Heart left ventricle (tissue), 16 donors: Measurements from ENCODE around the gene AP4M1. TPM values are rescaled to one million over a fixed set of nuclear protein-coding genes. Genes with fewer than 3 reads are reported as not detected.

Experiments
- ATAC-seq, 4 donors: fragments of 200-7000 bp; cut with Tn5 transposase; one replicate each; pipeline ENCODE4 v1.9.1; 2020 to 2022; ENCODE audit warnings: moderate library complexity in 4 of 4, mild to moderate bottlenecking in 3 of 4, moderate number of reproducible peaks in 1 of 4
- DNase-seq, 5 donors: peaks; one replicate each; pipeline ENCODE4 v3.0.0-alpha.2; 2020
- H3K27ac ChIP-seq, 12 donors: fragments of 200-600 bp; sonication (generic) in 4 of 12; one replicate each; pipeline versions ENCODE4 v1.5.0 to v1.8.0; 2016 to 2022; ENCODE audit warnings: mild to moderate bottlenecking in 2 of 12
- H3K27me3 ChIP-seq, 9 donors: fragments of 200-600 bp; sonication (generic) in 2 of 9; one replicate each; pipeline versions ENCODE4 v1.5.1 to v1.8.0; 2016 to 2022; ENCODE audit warnings: mild to moderate bottlenecking in 3 of 9
- H3K36me3 ChIP-seq, 9 donors: fragments of 200-600 bp; sonication (generic) in 2 of 9; one replicate each; pipeline versions ENCODE4 v1.5.0 to v1.8.0; 2018 to 2022; ENCODE audit warnings: mild to moderate bottlenecking in 2 of 9
- H3K4me1 ChIP-seq, 12 donors: fragments of 200-600 bp; sonication (generic) in 4 of 12; one replicate each; pipeline versions ENCODE4 v1.5.0 to v1.8.0; 2016 to 2022; ENCODE audit warnings: mild to moderate bottlenecking in 3 of 12
- H3K4me3 ChIP-seq, 12 donors: fragments of 200-600 bp; sonication (generic) in 4 of 12; one replicate each; pipeline versions ENCODE4 v1.5.0 to v1.8.0; 2017 to 2022; ENCODE audit warnings: mild to moderate bottlenecking in 9 of 12, moderate library complexity in 4 of 12
- H3K9me3 ChIP-seq, 12 donors: fragments of 200-600 bp; sonication (generic) in 4 of 12; one replicate each; pipeline versions ENCODE4 v1.5.0 to v1.8.0; 2016 to 2022; ENCODE audit warnings: mild to moderate bottlenecking in 1 of 12
- CTCF ChIP-seq, 12 donors: fragments of 200-600 bp; sonication (generic) in 4 of 12; IDR thresholded peaks; one replicate each; pipeline versions ENCODE4 v1.5.0 to v1.8.0; 2018 to 2022; ENCODE audit warnings: antibody characterized with exemption in 12 of 12, mild to moderate bottlenecking in 5 of 12
- POLR2A ChIP-seq, 2 donors: fragments of 450-650 bp; IDR thresholded peaks; one replicate each; pipeline ENCODE4 v1.6.1; 2017; ENCODE audit warnings: antibody characterized with exemption in 2 of 2, mild to moderate bottlenecking in 2 of 2, moderate library complexity in 2 of 2
- WGBS, 4 donors: extraction: QIAGEN DNeasy Blood & Tissue Kit in 2 of 4; methylation state at CpG; one replicate each; pipeline versions ENCODE4 v1.1.5 to v1.1.7; 2013 to 2018; 5-methylcytosine and 5-hydroxymethylcytosine counted together
- intact Hi-C, 10 donors: fragments of 100-400 bp; cut with DNase I; formaldehyde crosslinking; loops; one replicate each; pipeline versions ENCODE4 v1.11.1 to v1.14.2; 2022
- polyA plus RNA-seq, 2 donors: library from polyadenylated mRNA; stranded (reverse); fragments of 200-250 nt; gene quantifications; one replicate each; pipeline ENCODE4 v1.2.3, GENCODE V29; 2013
- total RNA-seq, 9 donors: library from RNA; depleted of rRNA in 2 of 9; stranded (reverse); fragments of >200 nt in 2 of 9; fragmentation: NEBNext Ultra II Directional in 3 of 9; extraction: Animal tissue kit (Norgen Biotek cat#: 25700) in 3 of 9; gene quantifications; one replicate each; pipeline versions ENCODE4 v1.1.0 to v1.2.4, GENCODE V29; 2016 to 2023
- donor health status: ischemic (EF 13 %, LVEDD 7.1; RV severe dilation, severe dysfunction).
- donor health status: healthy with polysubstance abuse.
- donor health status: DM: no; HTN: yes; CAD: no.
- donor health status: DM: no; HTN: no; CAD: no.
- donor health status: ischemic (EF 25% LVEDD 6.9; RV normal size, moderate dysfunction).
- donor health status: ischemic (EF 25% LVEDD 5.7; RV mildly dilated, moderate dysfunction).
- donor health status: healthy.
- donor health status: DM: yes; HTN: yes; CAD: no.
- donor health status: ischemic (EF 35%, LVEDD 5.7; RV mildly dilated, moderate dysfunction).
- donor health status: nonischemic (EF 11% LVEDD 7.7; RV severe dilation, severe dysfunction).
- donor health status: DM: yes; HTN: yes; CAD: no.
- donor health status: PGD.
- donor health status: ischemic (EF 29% LVEDD 5.4; RV normal size, mild dysfunction).
- donor health status: nonischemic (EF 23%, LVEDD 6.1; RV moderate dilation, normal function).

The AP4M1 gene
- total and polyA plus RNA-seq, 11 donors, result 8.9 to 19.3 (median 12.3) TPM

DNA sequence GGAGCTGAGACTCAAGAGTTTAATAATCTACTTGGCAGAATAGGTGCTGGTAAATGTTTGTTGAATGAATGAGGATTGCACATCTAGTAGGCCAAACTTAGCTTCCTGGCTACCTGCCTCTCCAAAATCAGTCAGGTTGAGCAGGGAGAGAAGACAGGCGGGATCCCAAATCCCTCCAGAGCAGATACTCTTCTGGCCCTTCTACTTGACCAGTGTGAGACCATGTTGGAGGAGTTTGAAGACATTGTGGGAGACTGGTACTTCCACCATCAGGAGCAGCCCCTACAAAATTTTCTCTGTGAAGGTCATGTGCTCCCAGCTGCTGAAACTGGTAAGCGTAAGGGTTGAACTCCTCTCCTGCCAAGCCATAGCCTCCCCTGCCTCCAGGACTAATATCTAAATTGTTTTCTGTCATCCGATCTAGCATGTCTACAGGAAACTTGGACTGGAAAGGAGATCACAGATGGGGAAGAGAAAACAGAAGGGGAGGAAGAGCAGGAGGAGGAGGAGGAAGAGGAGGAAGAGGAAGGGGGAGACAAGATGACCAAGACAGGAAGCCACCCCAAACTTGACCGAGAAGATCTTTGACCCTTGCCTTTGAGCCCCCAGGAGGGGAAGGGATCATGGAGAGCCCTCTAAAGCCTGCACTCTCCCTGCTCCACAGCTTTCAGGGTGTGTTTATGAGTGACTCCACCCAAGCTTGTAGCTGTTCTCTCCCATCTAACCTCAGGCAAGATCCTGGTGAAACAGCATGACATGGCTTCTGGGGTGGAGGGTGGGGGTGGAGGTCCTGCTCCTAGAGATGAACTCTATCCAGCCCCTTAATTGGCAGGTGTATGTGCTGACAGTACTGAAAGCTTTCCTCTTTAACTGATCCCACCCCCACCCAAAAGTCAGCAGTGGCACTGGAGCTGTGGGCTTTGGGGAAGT is 23.1 kb downstream of the AP4M1 start:
- H3K36me3 ChIP-seq, result peaks cover 0 to 4% (median 0%) of the 10 kb centered on the region in 9 donors
- 66 to 75% (median 72%) methylated on average over 4 of the region's 4 CpGs for WGBS, 4 donors
- DNase-seq, result peak in 2 of 5 donors; percentile 5 to 12
- H3K4me3 ChIP-seq, result no peak overlapping the region
- H3K4me1 ChIP-seq, result peaks cover 0 to 45% (median 27%) of the 10 kb centered on the region in 12 donors
- TF ChIP-seq POLR2A (IDR thresholded peaks at IDR 0.05) (no peak), CTCF (IDR thresholded peaks at IDR 0.05) (no peak)
- H3K9me3 ChIP-seq, result no peaks in the 10 kb centered on the region
- intact Hi-C loops, result loop anchor here in 8 of 10 donors (5.0 kb wide), 5 partner anchors 32 to 212 kb away; partner anchors contain the start of genes AZGP1 (in 1 of the 8) and COPS6 (in 1 of the 8)
- H3K27ac ChIP-seq, result peak overlapping the region in 1 of 12 donors; percentile 27
- no peak for ATAC-seq
- H3K27me3 ChIP-seq, result no peaks in the 10 kb centered on the region

- H3K27ac ChIP-seq, result peak overlapping the region; percentile 88 to 99 (median 97)
- H3K9me3 ChIP-seq, result no peaks in the 10 kb centered on the region
- DNase-seq (no peak), ATAC-seq (peak in 3 of 4 donors; percentile 32 to 43 (median 41))
- peaks cover 0 to 41% (median 18%) of the 10 kb centered on the region in 12 donors for H3K4me1 ChIP-seq
- peaks cover 0 to 4% (median 0%) of the 10 kb centered on the region in 9 donors for H3K36me3 ChIP-seq
- no peaks in the 10 kb centered on the region for H3K27me3 ChIP-seq
- no peak for TF ChIP-seq CTCF (IDR thresholded peaks at IDR 0.05)
- TF ChIP-seq POLR2A (IDR thresholded peaks at IDR 0.05), result no peak
- intact Hi-C loops, result loop anchor here in 8 of 10 donors (2.0 to 5.0 kb wide), 6 partner anchors 26 to 214 kb away; partner anchors contain the start of genes AP4M1 (in 2 of the 8), MCM7 (in 2 of the 8), AZGP1 (in 1 of the 8) and COPS6 (in 1 of the 8)
- WGBS, 4 donors, result 16 to 20% (median 17%) methylated on average over 29 of the region's 29 CpGs
- H3K4me3 ChIP-seq, result peak overlapping the region; percentile 74 to 99 (median 94)
Observed at GRCh38 chr7:100126239-100126930, 24.9 kb downstream of the AP4M1 start.

GRCh38 chr7:100126931-100127865 is 25.8 kb downstream of the AP4M1 start, which contains the start of gene MBLAC1:
Gene MBLAC1, plus strand, starts transcription at chr7:100126967. Its CDS starts 429 bp downstream, at chr7:100127396.
- intact Hi-C loops, result loop anchor here in 8 of 10 donors (1.0 to 5.0 kb wide), 7 partner anchors 8 to 215 kb away; partner anchors contain the start of genes AP4M1 (in 2 of the 8), MCM7 (in 2 of the 8), AZGP1 (in 1 of the 8) and CNPY4 (in 1 of the 8)
- Histone ChIP-seq H3K27ac (peak within 1 kb of the TSS; percentile 88 to 99 (median 97)), H3K4me3 (peak within 1 kb of the TSS; percentile 74 to 99 (median 94)), H3K36me3 (peaks cover 0 to 4% (median 0%) of the 10 kb centered on the region in 9 donors), H3K4me1 (peaks cover 0 to 41% (median 18%) of the 10 kb centered on the region in 12 donors), H3K27me3 (no peaks in the 10 kb centered on the region), H3K9me3 (no peaks in the 10 kb centered on the region)
- TF ChIP-seq CTCF (IDR thresholded peaks at IDR 0.05), result no peak
- peak in 1 of 2 donors; percentile 28 for TF ChIP-seq POLR2A (IDR thresholded peaks at IDR 0.05)
- DNase-seq, result peak; percentile 90 to 93 (median 91)
- WGBS, 4 donors, result 0 to 2% (median 1%) methylated on average over 53 to 85 of the region's 85 CpGs
- ATAC-seq, result peak; percentile 91 to 95 (median 94)
